Measurements from ENCODE around the gene PARD6A.

Gene PARD6A

DNA sequence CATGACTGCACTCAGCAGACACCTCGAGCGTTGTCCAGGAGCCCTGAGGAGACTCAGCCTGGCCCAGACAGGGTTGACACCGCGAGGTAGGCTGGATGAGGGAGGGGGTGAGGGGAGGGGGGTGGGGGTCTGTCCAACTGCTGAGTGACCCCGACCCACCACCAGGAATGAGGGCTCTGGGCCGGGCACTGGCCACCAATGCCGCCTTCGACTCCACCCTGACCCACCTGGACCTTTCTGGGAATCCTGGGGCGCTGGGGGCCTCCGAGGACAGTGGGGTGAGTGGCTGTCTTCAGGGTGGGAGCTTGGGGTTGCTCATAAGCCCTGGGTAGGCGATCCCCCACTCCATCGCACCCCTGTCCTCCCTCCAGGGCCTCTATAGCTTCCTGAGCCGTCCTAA is 13.1 kb upstream of the PARD6A start:
- DNase-seq (ENCODE audit: low read depth): no peak
- H3K4me3 ChIP-seq (ENCODE audit: low read depth, low read length): no peak overlapping the region
- TF ChIP-seq POLR2A (IDR thresholded peaks at IDR 0.05; ENCODE audit: extremely low read depth, insufficient read length) (no peak), MYC (IDR thresholded peaks at IDR 0.05; ENCODE audit: low read depth, low read length) (no peak)
- TF ChIP-seq, protein P1, sequence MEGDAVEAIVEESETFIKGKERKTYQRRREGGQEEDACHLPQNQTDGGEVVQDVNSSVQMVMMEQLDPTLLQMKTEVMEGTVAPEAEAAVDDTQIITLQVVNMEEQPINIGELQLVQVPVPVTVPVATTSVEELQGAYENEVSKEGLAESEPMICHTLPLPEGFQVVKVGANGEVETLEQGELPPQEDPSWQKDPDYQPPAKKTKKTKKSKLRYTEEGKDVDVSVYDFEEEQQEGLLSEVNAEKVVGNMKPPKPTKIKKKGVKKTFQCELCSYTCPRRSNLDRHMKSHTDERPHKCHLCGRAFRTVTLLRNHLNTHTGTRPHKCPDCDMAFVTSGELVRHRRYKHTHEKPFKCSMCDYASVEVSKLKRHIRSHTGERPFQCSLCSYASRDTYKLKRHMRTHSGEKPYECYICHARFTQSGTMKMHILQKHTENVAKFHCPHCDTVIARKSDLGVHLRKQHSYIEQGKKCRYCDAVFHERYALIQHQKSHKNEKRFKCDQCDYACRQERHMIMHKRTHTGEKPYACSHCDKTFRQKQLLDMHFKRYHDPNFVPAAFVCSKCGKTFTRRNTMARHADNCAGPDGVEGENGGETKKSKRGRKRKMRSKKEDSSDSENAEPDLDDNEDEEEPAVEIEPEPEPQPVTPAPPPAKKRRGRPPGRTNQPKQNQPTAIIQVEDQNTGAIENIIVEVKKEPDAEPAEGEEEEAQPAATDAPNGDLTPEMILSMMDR (IDR thresholded peaks at IDR 0.05; ENCODE audit: low read depth, low read length): no peak
- TF ChIP-seq, protein P2, sequence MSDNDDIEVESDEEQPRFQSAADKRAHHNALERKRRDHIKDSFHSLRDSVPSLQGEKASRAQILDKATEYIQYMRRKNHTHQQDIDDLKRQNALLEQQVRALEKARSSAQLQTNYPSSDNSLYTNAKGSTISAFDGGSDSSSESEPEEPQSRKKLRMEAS (IDR thresholded peaks at IDR 0.05; ENCODE audit: low read depth, low read length): no peak

DNA sequence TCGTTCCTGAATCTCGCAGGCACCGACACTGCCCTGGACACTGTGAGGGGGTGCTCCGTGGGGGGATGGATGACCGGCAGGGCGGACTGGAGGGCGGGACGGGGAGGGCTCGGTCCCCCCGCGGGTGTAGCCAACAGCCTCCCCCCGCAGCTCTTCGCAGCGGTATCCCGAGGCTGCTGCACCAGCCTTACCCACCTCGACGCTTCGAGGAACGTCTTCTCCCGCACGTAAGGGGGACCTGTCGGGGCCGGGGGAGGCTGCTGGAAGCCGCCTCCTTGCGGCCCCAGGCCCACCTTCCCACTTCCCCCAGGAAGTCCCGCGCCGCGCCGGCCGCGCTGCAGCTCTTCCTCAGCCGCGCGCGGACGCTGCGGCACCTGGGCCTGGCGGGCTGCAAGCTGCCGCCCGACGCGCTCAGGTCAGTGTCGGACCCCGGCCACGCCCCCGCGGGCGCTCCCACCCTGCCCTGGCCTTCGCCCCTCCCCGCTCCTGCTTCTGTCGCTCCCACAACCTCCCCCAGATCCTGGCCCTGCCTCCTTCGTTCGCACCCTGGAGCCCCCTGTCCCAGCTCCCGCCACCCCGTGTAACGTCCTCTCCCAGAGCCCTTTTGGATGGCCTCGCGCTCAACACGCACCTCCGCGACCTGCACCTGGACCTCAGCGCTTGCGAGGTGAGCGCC is 12.5 kb upstream of the PARD6A start:
- no peak overlapping the region for H3K4me3 ChIP-seq (ENCODE audit: low read depth, low read length)
- no peak for DNase-seq (ENCODE audit: low read depth)
- TF ChIP-seq POLR2A (IDR thresholded peaks at IDR 0.05; ENCODE audit: extremely low read depth, insufficient read length) (no peak), MYC (IDR thresholded peaks at IDR 0.05; ENCODE audit: low read depth, low read length) (no peak)
- TF ChIP-seq, protein P1 (IDR thresholded peaks at IDR 0.05; ENCODE audit: low read depth, low read length): no peak
- TF ChIP-seq, protein P2 (IDR thresholded peaks at IDR 0.05; ENCODE audit: low read depth, low read length): no peak

DNA sequence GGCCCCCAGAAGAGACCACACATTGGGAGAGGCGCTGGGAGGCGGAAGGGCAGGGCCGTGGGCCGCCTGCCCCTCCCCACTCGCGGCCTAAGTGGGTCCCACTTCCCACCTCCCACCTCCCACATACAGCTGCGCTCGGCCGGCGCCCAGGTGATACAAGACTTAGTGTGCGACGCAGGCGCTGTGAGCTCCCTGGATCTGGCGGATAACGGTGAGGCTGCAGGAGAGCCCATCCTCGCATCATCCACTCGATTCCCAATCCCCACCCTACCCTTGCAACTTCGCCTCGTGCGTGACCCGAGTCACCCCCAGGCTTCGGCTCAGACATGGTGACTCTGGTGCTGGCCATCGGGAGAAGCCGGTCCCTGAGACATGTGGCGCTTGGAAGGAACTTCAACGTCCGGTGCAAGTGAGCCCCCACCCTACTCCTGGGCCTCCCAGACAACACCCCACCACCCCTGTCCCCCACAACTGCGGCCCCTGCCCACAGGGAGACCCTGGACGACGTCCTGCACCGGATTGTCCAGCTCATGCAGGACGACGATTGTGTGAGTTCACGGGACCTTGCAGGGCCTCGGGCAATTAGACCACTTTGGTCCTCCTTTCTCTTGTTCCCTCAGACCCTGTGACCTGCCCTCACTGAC is 11.9 kb upstream of the PARD6A start:
- no peak for DNase-seq (ENCODE audit: low read depth)

DNA sequence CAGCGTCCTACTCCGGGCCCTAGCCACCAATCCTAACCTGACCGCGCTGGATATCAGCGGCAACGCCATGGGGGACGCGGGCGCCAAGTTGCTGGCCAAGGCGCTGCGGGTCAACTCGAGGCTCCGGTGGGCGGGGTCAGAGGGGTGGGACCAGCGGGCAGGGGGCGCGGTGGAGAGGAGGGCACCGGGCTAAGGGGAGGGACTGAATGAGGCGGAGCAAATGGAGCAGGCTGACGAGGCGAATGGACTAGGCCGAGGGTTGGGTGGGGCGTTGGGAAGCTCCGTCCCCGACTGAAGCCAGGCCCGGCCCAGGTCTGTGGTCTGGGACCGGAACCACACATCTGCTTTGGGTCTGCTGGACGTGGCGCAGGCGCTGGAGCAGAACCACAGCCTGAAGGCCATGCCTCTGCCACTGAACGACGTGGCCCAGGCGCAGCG is 11.2 kb upstream of the PARD6A start:
- TF ChIP-seq, protein P1 (IDR thresholded peaks at IDR 0.05; ENCODE audit: low read depth, low read length): no peak
- no peak for TF ChIP-seq POLR2A (IDR thresholded peaks at IDR 0.05; ENCODE audit: extremely low read depth, insufficient read length)
- no peak for TF ChIP-seq MYC (IDR thresholded peaks at IDR 0.05; ENCODE audit: low read depth, low read length)
- no peak overlapping the region for H3K4me3 ChIP-seq (ENCODE audit: low read depth, low read length)
- no peak for DNase-seq (ENCODE audit: low read depth)

More for the DNA sequence above, 11.9 kb upstream of the PARD6A start:
- H3K4me3 ChIP-seq (ENCODE audit: low read depth, low read length): no peak overlapping the region
- TF ChIP-seq, protein P1 (IDR thresholded peaks at IDR 0.05; ENCODE audit: low read depth, low read length): no peak
- TF ChIP-seq, protein P2 (IDR thresholded peaks at IDR 0.05; ENCODE audit: low read depth, low read length): no peak
- TF ChIP-seq MYC (IDR thresholded peaks at IDR 0.05; ENCODE audit: low read depth, low read length): no peak
- TF ChIP-seq POLR2A (IDR thresholded peaks at IDR 0.05; ENCODE audit: extremely low read depth, insufficient read length): no peak

DNA sequence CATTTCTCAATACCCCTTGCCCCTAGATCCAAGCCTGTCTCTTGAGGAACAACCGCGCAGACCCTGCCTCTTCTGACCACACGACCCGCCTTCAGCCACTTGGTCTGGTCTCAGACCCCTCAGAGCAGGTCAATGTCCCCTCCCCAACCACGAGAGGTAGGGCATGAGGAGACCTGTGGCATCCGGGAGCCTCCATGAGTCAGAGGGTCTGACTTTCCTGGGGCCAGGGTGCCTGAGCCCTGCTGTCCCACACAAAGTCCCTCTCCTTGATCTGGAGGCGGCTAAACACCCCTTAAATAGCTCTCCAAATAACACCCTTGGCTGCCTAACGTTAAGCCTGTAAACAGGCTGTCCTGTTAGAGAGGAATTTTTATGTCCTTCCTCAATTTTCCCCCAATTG is 10.7 kb upstream of the PARD6A start:
- no peak for TF ChIP-seq MYC (IDR thresholded peaks at IDR 0.05; ENCODE audit: low read depth, low read length)
- TF ChIP-seq POLR2A (IDR thresholded peaks at IDR 0.05; ENCODE audit: extremely low read depth, insufficient read length): no peak
- TF ChIP-seq, protein P1 (IDR thresholded peaks at IDR 0.05; ENCODE audit: low read depth, low read length): no peak
- TF ChIP-seq, protein P2 (IDR thresholded peaks at IDR 0.05; ENCODE audit: low read depth, low read length): no peak

More for the DNA sequence above, 10.7 kb upstream of the PARD6A start:
- DNase-seq (ENCODE audit: low read depth): peak; percentile 3
- no peak overlapping the region for H3K4me3 ChIP-seq (ENCODE audit: low read depth, low read length)

All from NB4 (cell line).